ENCODE measurements around the gene CHRNA4. TPM values are rescaled to one million over a fixed set of nuclear protein-coding genes. Genes with fewer than 3 reads are reported as not detected.

CHRNA4 gene
- total RNA-seq, 1 experiment from 2014 or later, result not detected

GRCh38 chr20:63359164-63359934, 1.8 kb downstream of the CHRNA4 start:
- in situ Hi-C loops (cut with HindIII; ENCODE audit: low pct_unique_long_range_greater_than_20kb, low sequenced_read_pairs), result no loop called here
- DNase-seq (ENCODE audit: low read depth, low spot score), result no peak

- DNase-seq (ENCODE audit: low read depth, low spot score), result no peak
- in situ Hi-C loops (cut with HindIII; ENCODE audit: low pct_unique_long_range_greater_than_20kb, low sequenced_read_pairs), result no loop called here
Measured at GRCh38 chr20:63357921-63358905, 2.9 kb downstream of the CHRNA4 start.

- in situ Hi-C loops (cut with HindIII; ENCODE audit: low pct_unique_long_range_greater_than_20kb, low sequenced_read_pairs), result no loop called here
Measured at GRCh38 chr20:63356931-63357879, 3.9 kb downstream of the CHRNA4 start.

GRCh38 chr20:63356511-63356910, 4.6 kb downstream of the CHRNA4 start:
- no peak for DNase-seq (ENCODE audit: low read depth, low spot score)
- in situ Hi-C loops (cut with HindIII; ENCODE audit: low pct_unique_long_range_greater_than_20kb, low sequenced_read_pairs), result no loop called here

More at GRCh38 chr20:63356931-63357879, 3.9 kb downstream of the CHRNA4 start:
- no peak for DNase-seq (ENCODE audit: low read depth, low spot score)

GRCh38 chr20:63355781-63356295, 5.3 kb downstream of the CHRNA4 start:
- DNase-seq (ENCODE audit: low read depth, low spot score), result no peak
- in situ Hi-C loops (cut with HindIII; ENCODE audit: low pct_unique_long_range_greater_than_20kb, low sequenced_read_pairs), result no loop called here

GRCh38 chr20:63354636-63355350, 6.4 kb downstream of the CHRNA4 start:
- in situ Hi-C loops (cut with HindIII; ENCODE audit: low pct_unique_long_range_greater_than_20kb, low sequenced_read_pairs), result no loop called here
- DNase-seq (ENCODE audit: low read depth, low spot score), result no peak

- in situ Hi-C loops (cut with HindIII; ENCODE audit: low pct_unique_long_range_greater_than_20kb, low sequenced_read_pairs), result no loop called here
- no peak for DNase-seq (ENCODE audit: low read depth, low spot score)
Measured at GRCh38 chr20:63352811-63353221, 8.3 kb downstream of the CHRNA4 start.

GRCh38 chr20:63351811-63352591, 9.1 kb downstream of the CHRNA4 start:
- in situ Hi-C loops (cut with HindIII; ENCODE audit: low pct_unique_long_range_greater_than_20kb, low sequenced_read_pairs), result no loop called here
- no peak for DNase-seq (ENCODE audit: low read depth, low spot score)

- no peak for DNase-seq (ENCODE audit: low read depth, low spot score)
Measured at GRCh38 chr20:63351326-63351700, 9.8 kb downstream of the CHRNA4 start.

GRCh38 chr20:63350597-63351325, 10.4 kb downstream of the CHRNA4 start:
- in situ Hi-C loops (cut with HindIII; ENCODE audit: low pct_unique_long_range_greater_than_20kb, low sequenced_read_pairs), result no loop called here
- DNase-seq (ENCODE audit: low read depth, low spot score), result no peak

More at GRCh38 chr20:63351326-63351700, 9.8 kb downstream of the CHRNA4 start:
- in situ Hi-C loops (cut with HindIII; ENCODE audit: low pct_unique_long_range_greater_than_20kb, low sequenced_read_pairs), result no loop called here

- in situ Hi-C loops (cut with HindIII; ENCODE audit: low pct_unique_long_range_greater_than_20kb, low sequenced_read_pairs), result no loop called here
- DNase-seq (ENCODE audit: low read depth, low spot score), result no peak
Measured at GRCh38 chr20:63350196-63350595, 11.0 kb downstream of the CHRNA4 start.

GRCh38 chr20:63349516-63349895, 11.6 kb downstream of the CHRNA4 start:
- in situ Hi-C loops (cut with HindIII; ENCODE audit: low pct_unique_long_range_greater_than_20kb, low sequenced_read_pairs), result no loop called here
- DNase-seq (ENCODE audit: low read depth, low spot score), result no peak

GRCh38 chr20:63348828-63349515, 12.2 kb downstream of the CHRNA4 start:
- in situ Hi-C loops (cut with HindIII; ENCODE audit: low pct_unique_long_range_greater_than_20kb, low sequenced_read_pairs), result no loop called here
- no peak for DNase-seq (ENCODE audit: low read depth, low spot score)

GRCh38 chr20:63347950-63348827, 13.0 kb downstream of the CHRNA4 start:
- in situ Hi-C loops (cut with HindIII; ENCODE audit: low pct_unique_long_range_greater_than_20kb, low sequenced_read_pairs), result no loop called here
- no peak for DNase-seq (ENCODE audit: low read depth, low spot score)

Data from SK-MEL-5 (cell line).